Endothelial cell of umbilical vein (primary cell): ENCODE results near the gene EIF2B2.

Source experiments
- CTCF ChIP-seq, 2 donors: IDR thresholded peaks; 1 replicate in 1 of 2; 2 replicates in 1 of 2; pipeline ENCODE4 v1.5.1; 2011; ENCODE audit warnings: low read length in 2 of 2, mild to moderate bottlenecking in 2 of 2, moderate library complexity in 2 of 2, control low read depth in 1 of 2, inconsistent platforms in 1 of 2, low read depth in 1 of 2; ENCODE audit not compliant: insufficient read depth in 1 of 2; ENCODE audit errors: extremely low read depth in 1 of 2
- GATA2 ChIP-seq: IDR thresholded peaks from 2 replicates; pipeline ENCODE4 v1.7.0; 2011; ENCODE audit warnings: low read depth, mild to moderate bottlenecking, moderate library complexity, mixed read lengths, low read length; ENCODE audit not compliant: insufficient read length, insufficient read depth
- POLR2AphosphoS5 ChIP-seq: IDR thresholded peaks from 2 replicates; pipeline ENCODE4 v1.6.1; 2012; ENCODE audit warnings: low read depth, mild to moderate bottlenecking, control low read depth, low read length, moderate library complexity; ENCODE audit not compliant: insufficient read depth

- TF ChIP-seq GATA2 (no peak), CTCF (IDR thresholded peaks at IDR 0.05; ENCODE audit: extremely low read depth in 1 of 2, insufficient read depth in 1 of 2, low read depth in 1 of 2, low read length in 2 of 2) (no peak), POLR2AphosphoS5 (no peak)
These were observed 23.2 kb downstream of the EIF2B2 start for GRCh38 chr14:75025876-75026275.
